Chondrocyte (in vitro differentiated cells): ENCODE results near the gene NEU2. TPM values are rescaled to one million over a fixed set of nuclear protein-coding genes. Genes with fewer than 3 reads are reported as not detected.

Source experiments
- DNase-seq: peaks from one replicate; pipeline ENCODE4 v3.0.0; 2021; ENCODE audit warnings: mixed read lengths, low spot score
- H3K27ac Mint-ChIP-seq: one replicate; pipeline ENCODE4 v1.8.0; 2021; ENCODE audit warnings: mild to moderate bottlenecking, moderate library complexity, mixed read lengths; ENCODE audit not compliant: unreplicated experiment
- H3K27me3 Mint-ChIP-seq: 2 replicates; pipeline ENCODE4 v1.8.0; 2021; ENCODE audit warnings: low read depth, mixed read lengths
- H3K36me3 Mint-ChIP-seq: 2 replicates; pipeline ENCODE4 v1.8.0; 2021; ENCODE audit warnings: low read depth, mixed read lengths
- H3K4me1 Mint-ChIP-seq: 2 replicates; pipeline ENCODE4 v1.8.0; 2021; ENCODE audit warnings: low read depth, mild to moderate bottlenecking, mixed read lengths
- H3K4me3 Mint-ChIP-seq: one replicate; pipeline ENCODE4 v1.8.0; 2021; ENCODE audit warnings: mild to moderate bottlenecking, moderate library complexity, mixed read lengths; ENCODE audit not compliant: unreplicated experiment
- H3K9me3 Mint-ChIP-seq: 2 replicates; pipeline ENCODE4 v1.8.0; 2021; ENCODE audit warnings: low read depth, mixed read lengths
- total RNA-seq: library from RNA; stranded (reverse); gene quantifications from 3 replicates; pipeline ENCODE4 v1.2.1, GENCODE V29; 2021
- TF ChIP-seq, protein P1 (sequence below): fragments of 200-600 bp; sonication (generic); IDR thresholded peaks from 2 replicates; pipeline ENCODE4 v1.5.0; 2021; ENCODE audit warnings: antibody characterized with exemption, mild to moderate bottlenecking, moderate library complexity

The NEU2 gene
- total RNA-seq, 1 donor from 2014 or later, result not detected

DNA sequence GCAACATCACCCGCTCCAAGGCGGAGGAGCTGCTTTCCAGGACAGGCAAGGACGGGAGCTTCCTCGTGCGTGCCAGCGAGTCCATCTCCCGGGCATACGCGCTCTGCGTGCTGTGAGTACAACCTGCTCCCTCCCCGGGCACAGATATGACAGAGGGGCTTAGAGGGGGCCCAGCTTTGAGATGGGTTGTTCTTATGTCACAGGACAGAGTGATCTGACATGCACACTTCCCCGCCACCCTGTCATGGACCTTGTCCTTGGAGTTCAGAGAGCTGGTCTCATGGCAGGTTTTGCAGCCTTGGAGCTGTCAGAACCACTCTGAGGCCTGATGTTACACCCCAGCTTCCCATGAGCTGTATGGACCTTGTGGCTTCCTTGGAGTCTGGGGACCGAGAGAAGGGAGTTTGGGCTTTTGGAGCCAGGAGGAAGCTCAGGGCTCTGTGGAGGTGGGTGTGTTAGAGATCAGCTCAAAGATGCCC, 28.1 kb downstream of the NEU2 start:
- DNase-seq, result no peak
- Mint-ChIP-seq H3K27ac (no peak overlapping the region), H3K9me3 (no peaks in the 10 kb centered on the region), H3K36me3 (no peaks in the 10 kb centered on the region), H3K4me3 (no peak overlapping the region), H3K4me1 (peaks cover 9% of the 10 kb centered on the region), H3K27me3 (no peaks in the 10 kb centered on the region)
- TF ChIP-seq, protein P1, sequence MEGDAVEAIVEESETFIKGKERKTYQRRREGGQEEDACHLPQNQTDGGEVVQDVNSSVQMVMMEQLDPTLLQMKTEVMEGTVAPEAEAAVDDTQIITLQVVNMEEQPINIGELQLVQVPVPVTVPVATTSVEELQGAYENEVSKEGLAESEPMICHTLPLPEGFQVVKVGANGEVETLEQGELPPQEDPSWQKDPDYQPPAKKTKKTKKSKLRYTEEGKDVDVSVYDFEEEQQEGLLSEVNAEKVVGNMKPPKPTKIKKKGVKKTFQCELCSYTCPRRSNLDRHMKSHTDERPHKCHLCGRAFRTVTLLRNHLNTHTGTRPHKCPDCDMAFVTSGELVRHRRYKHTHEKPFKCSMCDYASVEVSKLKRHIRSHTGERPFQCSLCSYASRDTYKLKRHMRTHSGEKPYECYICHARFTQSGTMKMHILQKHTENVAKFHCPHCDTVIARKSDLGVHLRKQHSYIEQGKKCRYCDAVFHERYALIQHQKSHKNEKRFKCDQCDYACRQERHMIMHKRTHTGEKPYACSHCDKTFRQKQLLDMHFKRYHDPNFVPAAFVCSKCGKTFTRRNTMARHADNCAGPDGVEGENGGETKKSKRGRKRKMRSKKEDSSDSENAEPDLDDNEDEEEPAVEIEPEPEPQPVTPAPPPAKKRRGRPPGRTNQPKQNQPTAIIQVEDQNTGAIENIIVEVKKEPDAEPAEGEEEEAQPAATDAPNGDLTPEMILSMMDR, result no peak

DNA sequence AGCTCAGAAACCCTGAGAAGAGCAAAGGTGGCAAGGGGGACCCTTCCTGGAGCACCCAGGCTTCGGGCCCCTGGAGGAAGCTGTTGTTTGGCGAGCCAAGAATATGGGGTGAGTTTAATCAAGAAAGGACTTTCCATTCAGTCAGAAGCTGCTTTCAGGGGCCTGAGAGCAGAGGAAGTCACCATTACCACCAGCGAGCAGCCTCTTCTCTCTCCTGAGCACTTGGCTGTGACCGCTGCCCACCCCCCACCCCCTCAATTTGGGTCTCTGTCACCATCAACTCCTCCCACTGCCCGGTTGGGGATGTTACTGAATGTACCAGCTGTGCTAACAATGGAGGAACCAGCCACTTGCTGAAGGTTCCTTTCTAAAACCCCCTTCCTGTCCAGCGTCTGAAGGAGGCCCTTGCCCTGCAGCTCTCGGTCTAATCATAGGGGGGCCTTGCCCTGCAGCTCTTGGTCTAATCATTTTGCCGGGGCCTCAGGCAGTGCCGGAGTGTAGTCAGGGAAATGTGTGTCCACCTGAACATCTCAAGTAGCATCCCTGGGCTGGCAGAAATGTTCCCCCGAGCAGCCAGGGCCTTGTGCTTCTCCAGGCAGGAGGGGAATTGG, 28.6 kb downstream of the NEU2 start:
- Mint-ChIP-seq H3K36me3 (no peaks in the 10 kb centered on the region), H3K9me3 (no peaks in the 10 kb centered on the region), H3K27me3 (no peaks in the 10 kb centered on the region), H3K4me3 (no peak overlapping the region), H3K4me1 (peaks cover 9% of the 10 kb centered on the region), H3K27ac (no peak overlapping the region)
- no peak for DNase-seq
- TF ChIP-seq, protein P1, result no peak

GRCh38 chr2:233061591-233062450, 29.3 kb downstream of the NEU2 start:
- H3K9me3 Mint-ChIP-seq, result no peaks in the 10 kb centered on the region
- peaks cover 9% of the 10 kb centered on the region for H3K4me1 Mint-ChIP-seq
- H3K27ac Mint-ChIP-seq, result no peak overlapping the region
- TF ChIP-seq, protein P1, result peak; percentile 53
- no peaks in the 10 kb centered on the region for H3K27me3 Mint-ChIP-seq
- DNase-seq, result no peak
- H3K36me3 Mint-ChIP-seq, result no peaks in the 10 kb centered on the region
- H3K4me3 Mint-ChIP-seq, result no peak overlapping the region

DNA sequence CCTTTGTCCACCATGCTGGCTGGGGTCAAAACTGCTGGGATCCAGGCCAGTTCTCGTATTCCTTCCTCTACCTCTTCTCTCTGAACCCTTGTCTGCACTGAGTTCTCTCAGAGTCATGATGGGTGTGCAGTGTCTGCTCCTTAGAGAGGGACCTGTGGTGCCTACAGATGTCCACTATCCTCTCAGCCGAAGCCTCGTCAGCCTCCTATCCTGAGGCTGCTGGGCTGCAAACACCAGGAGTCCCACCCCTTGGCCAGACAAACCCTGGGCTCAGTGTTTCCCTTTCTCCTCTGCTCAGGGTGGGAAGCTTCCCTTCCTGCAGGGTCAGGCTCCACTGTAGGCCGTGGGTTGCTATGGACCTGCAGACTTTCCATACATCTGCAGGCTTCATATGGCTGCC, 30.0 kb downstream of the NEU2 start:
- DNase-seq, result no peak
- Mint-ChIP-seq H3K27ac (no peak overlapping the region), H3K4me1 (peaks cover 9% of the 10 kb centered on the region), H3K27me3 (no peaks in the 10 kb centered on the region), H3K9me3 (no peaks in the 10 kb centered on the region), H3K4me3 (no peak overlapping the region), H3K36me3 (no peaks in the 10 kb centered on the region)
- TF ChIP-seq, protein P1, result no peak

- Mint-ChIP-seq H3K9me3 (no peaks in the 10 kb centered on the region), H3K27ac (no peak overlapping the region), H3K4me1 (peaks cover 9% of the 10 kb centered on the region), H3K36me3 (no peaks in the 10 kb centered on the region), H3K4me3 (no peak overlapping the region), H3K27me3 (no peaks in the 10 kb centered on the region)
- TF ChIP-seq, protein P1, result no peak
- no peak for DNase-seq
Observed at GRCh38 chr2:233062946-233063268, 30.4 kb downstream of the NEU2 start.
